Kidney epithelial cell (primary cell): ENCODE data around the gene PLA2G6. TPM values are rescaled to one million over a fixed set of nuclear protein-coding genes. Genes with fewer than 3 reads are reported as not detected.
"Not testable (repeated sequence)": the region's sequence is repeated elsewhere in the genome, so short reads cannot be mapped to it uniquely, and the experiment has no call there.

Experiments
- DNase-seq: peaks from one replicate; pipeline ENCODE4 v3.0.0-alpha.2; 2010; ENCODE audit warnings: low read depth
- H3K27me3 ChIP-seq: 2 replicates; pipeline ENCODE4 v1.6.0; 2011; ENCODE audit warnings: low read length; ENCODE audit not compliant: control insufficient read depth, insufficient read depth
- H3K36me3 ChIP-seq: 2 replicates; pipeline ENCODE4 v1.5.1; 2011; ENCODE audit warnings: low read length; ENCODE audit not compliant: control insufficient read depth, insufficient read depth
- H3K4me3 ChIP-seq: 2 replicates; pipeline ENCODE4 v1.5.1; 2011; ENCODE audit warnings: low read depth, mild to moderate bottlenecking, control low read depth, low read length
- CTCF ChIP-seq: IDR thresholded peaks from 2 replicates; pipeline ENCODE4 v1.5.1; 2011; ENCODE audit warnings: mild to moderate bottlenecking, moderate library complexity, low read length, control low read depth, inconsistent platforms; ENCODE audit not compliant: insufficient read depth, poor library complexity, severe bottlenecking
- total RNA-seq: library from RNA; depleted of rRNA; stranded (reverse); fragments of >200 nt; gene quantifications from 2 replicates; pipeline ENCODE4 v1.2.3, GENCODE V29; 2015

Gene PLA2G6
- total RNA-seq, 1 donor from 2014 or later = 15.5 TPM

GRCh38 chr22:38180841-38181452, 683 bp downstream of the PLA2G6 start:
- no peak for TF ChIP-seq CTCF
- no peak for DNase-seq
- peak overlapping the region; percentile 60 for H3K4me3 ChIP-seq
- no peaks in the 10 kb centered on the region for H3K36me3 ChIP-seq
- no peaks in the 10 kb centered on the region for H3K27me3 ChIP-seq

GRCh38 chr22:38178605-38178937, 3.1 kb downstream of the PLA2G6 start:
- not testable (repeated sequence) for H3K27me3 ChIP-seq, H3K36me3 ChIP-seq, DNase-seq, H3K4me3 ChIP-seq

GRCh38 chr22:38177926-38178604, 3.6 kb downstream of the PLA2G6 start:
- Histone ChIP-seq H3K36me3 (no peaks in the 10 kb centered on the region), H3K27me3 (no peaks in the 10 kb centered on the region), H3K4me3 (no peak overlapping the region)
- no peak for TF ChIP-seq CTCF
- DNase-seq = peak; percentile 69

GRCh38 chr22:38177571-38177925, 4.1 kb downstream of the PLA2G6 start:
- H3K27me3 ChIP-seq, DNase-seq, H3K4me3 ChIP-seq: not testable (repeated sequence)

GRCh38 chr22:38177044-38177443, 4.6 kb downstream of the PLA2G6 start:
- no peak for TF ChIP-seq CTCF
- Histone ChIP-seq H3K36me3 (no peaks in the 10 kb centered on the region), H3K27me3 (no peaks in the 10 kb centered on the region), H3K4me3 (no peak overlapping the region)
- DNase-seq = no peak

More at GRCh38 chr22:38177571-38177925, 4.1 kb downstream of the PLA2G6 start:
- H3K36me3 ChIP-seq = not testable (repeated sequence)

GRCh38 chr22:38176170-38176741, 5.4 kb downstream of the PLA2G6 start:
- Histone ChIP-seq H3K27me3 (no peaks in the 10 kb centered on the region), H3K4me3 (no peak overlapping the region), H3K36me3 (no peaks in the 10 kb centered on the region)
- TF ChIP-seq CTCF = no peak
- peak; percentile 53 for DNase-seq
